AG09309 (cell line): ENCODE data around the gene AFF3.
"Not testable (repeated sequence)": the region's sequence is repeated elsewhere in the genome, so short reads cannot be mapped to it uniquely, and the experiment has no call there.

Experiments used
- DNase-seq: peaks from one replicate; pipeline ENCODE4 v3.0.0-alpha.2; 2010; ENCODE audit warnings: low read depth
- H3K4me3 ChIP-seq: 2 replicates; pipeline ENCODE4 v1.5.1; 2011; ENCODE audit warnings: mild to moderate bottlenecking, low read depth, low read length, moderate library complexity; ENCODE audit not compliant: control insufficient read depth
- CTCF ChIP-seq: IDR thresholded peaks from 2 replicates; pipeline ENCODE4 v1.5.1; 2011; ENCODE audit warnings: mild to moderate bottlenecking, low read depth, low read length, inconsistent platforms; ENCODE audit not compliant: insufficient read depth, control insufficient read depth; ENCODE audit errors: missing control alignments

The AFF3 gene

GRCh38 chr2:99956232-99957030 lies 186.0 kb downstream of the AFF3 start:
- DNase-seq = no peak
- H3K4me3 ChIP-seq = no peak overlapping the region
- no peak for TF ChIP-seq CTCF

DNA sequence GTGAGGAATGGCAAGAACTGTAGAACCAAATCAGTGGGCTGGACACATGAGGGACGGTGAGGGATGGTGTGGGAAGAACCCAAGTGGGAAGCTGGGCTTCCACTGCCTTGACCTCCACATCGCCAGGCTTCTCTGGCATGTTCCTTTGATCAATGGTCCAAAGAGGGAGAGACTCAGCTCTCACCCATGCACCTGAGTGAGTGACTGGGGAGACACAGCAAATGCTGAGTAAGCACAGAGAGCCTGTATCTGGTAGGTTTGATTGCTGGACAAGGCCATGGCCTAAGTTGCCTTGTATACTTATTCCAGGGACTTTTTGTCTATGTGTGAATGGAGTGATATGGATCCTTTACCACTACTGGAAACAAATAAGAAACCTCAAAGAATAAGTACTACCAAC lies 188.6 kb downstream of the AFF3 start:
- no peak for TF ChIP-seq CTCF
- no peak overlapping the region for H3K4me3 ChIP-seq
- DNase-seq = no peak

DNA sequence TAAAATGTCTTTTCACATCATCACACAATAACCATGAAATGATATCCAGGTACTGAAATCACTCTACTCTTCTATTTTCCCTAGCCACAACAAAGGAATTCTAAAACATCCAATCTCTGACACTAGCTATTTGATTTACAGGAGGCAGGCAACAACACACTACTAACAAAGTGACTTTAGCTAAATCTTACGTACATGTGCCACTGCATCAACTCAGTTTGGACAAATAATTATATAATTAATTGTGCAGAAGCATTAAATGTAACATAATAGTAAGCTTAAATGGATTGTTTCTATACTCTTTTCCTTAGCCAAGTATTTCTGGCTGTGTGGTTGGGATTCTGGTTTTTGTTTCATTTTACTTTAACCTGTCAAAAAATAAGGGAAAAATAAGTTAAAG lies 192.4 kb downstream of the AFF3 start:
- TF ChIP-seq CTCF = no peak
- H3K4me3 ChIP-seq = no peak overlapping the region
- no peak for DNase-seq

GRCh38 chr2:99949530-99949929 lies 192.9 kb downstream of the AFF3 start:
- no peak overlapping the region for H3K4me3 ChIP-seq
- no peak for DNase-seq
- TF ChIP-seq CTCF = no peak

DNA sequence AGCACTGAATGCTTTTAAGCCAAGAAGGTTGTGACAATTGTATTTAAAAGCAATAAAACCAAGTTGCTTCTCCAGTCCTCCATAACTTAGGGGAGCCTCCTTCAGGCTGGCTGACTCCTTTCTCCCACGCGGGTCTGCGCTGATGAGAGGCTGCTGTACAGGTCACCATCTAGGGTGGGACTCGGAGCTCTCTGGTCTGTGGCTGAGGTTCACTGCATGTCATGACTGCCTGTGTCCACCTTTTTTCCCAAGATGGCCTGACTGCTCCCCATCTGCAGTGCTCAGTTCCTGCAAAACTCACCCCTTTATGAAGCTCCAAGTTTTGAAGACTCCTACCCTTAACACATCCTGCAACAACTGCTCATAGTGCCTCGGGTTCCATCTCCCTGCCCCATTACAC lies 194.4 kb downstream of the AFF3 start:
- no peak for TF ChIP-seq CTCF
- no peak for DNase-seq
- no peak overlapping the region for H3K4me3 ChIP-seq

DNA sequence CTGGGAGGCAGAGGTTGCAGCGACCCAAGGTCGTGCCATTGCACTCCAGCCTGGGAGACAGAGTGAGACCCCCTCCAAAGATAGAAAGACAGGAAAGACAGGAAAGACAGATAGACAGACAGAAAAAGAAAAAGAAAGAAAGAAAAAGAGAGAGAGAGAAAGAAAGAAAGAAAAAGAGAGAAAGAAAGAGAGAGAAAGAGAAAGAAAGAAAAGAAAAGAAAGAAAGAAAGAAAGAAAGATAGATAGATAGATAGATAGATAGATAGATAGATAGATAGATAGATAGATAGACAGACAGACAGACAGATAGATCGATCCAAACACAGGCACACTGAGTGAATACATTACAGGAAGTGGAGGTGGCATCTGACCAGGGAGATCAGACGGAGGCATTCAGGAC lies 195.0 kb downstream of the AFF3 start:
- not testable (repeated sequence) for DNase-seq, H3K4me3 ChIP-seq

- DNase-seq = no peak
- no peak overlapping the region for H3K4me3 ChIP-seq
- no peak for TF ChIP-seq CTCF
Measured at GRCh38 chr2:99944019-99944418, 198.4 kb downstream of the AFF3 start.
